ENCODE measurements around the gene AQP4. TPM values are rescaled to one million over a fixed set of nuclear protein-coding genes. Genes with fewer than 3 reads are reported as not detected.

Gene AQP4
- total RNA-seq, 1 experiment from 2014 or later: not detected

DNA sequence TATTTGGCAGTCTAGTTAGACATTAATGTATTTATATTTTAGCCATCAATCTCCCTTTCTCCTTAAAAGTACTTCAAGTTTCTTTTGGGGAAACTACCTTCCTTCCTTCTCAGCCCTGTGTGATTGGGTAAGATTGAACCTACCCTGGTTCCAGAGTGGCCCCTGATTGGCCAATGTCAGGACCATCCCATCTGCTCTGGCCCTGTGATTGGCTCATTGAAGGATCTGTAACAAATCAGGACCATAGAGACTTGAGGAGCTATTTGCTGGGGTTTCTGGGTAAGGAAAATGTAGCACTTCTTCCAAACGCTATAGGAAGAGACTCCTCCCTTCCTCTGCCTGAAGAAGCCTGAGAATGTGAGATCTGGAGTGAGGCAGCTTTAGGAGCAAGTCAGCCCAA, 59.3 kb downstream of the AQP4 start:
- H3K36me3 ChIP-seq (ENCODE audit: insufficient read depth, low read length): no peaks in the 10 kb centered on the region
- H3K9ac ChIP-seq (ENCODE audit: low read length): no peak overlapping the region
- no peak overlapping the region for H3K4me3 ChIP-seq (ENCODE audit: low read length)
- H3K27ac ChIP-seq (ENCODE audit: low read length): no peak overlapping the region
- H3K9me3 ChIP-seq (ENCODE audit: low read length): no peaks in the 10 kb centered on the region
- peaks cover 4% of the 10 kb centered on the region; the same call in 1 of the 2 replicates for H3K9me2 ChIP-seq (replicated peaks; ENCODE audit: insufficient read depth, low read length)
- DNase-seq: peak; percentile 45
- no peak overlapping the region for H2AFZ ChIP-seq (ENCODE audit: low read length)
- H3K4me1 ChIP-seq (ENCODE audit: low read length): no peaks in the 10 kb centered on the region
- H3K79me2 ChIP-seq (ENCODE audit: low read length): no peaks in the 10 kb centered on the region
- no peaks in the 10 kb centered on the region for H3K27me3 ChIP-seq (ENCODE audit: low read length)
- no peaks in the 10 kb centered on the region for H4K20me1 ChIP-seq (ENCODE audit: insufficient read depth, low read depth, low read length)
- H3K4me2 ChIP-seq (ENCODE audit: low read depth, low read length, poor library complexity, severe bottlenecking): no peak overlapping the region

GRCh38 chr18:26804519-26804918, 61.0 kb downstream of the AQP4 start:
- no peaks in the 10 kb centered on the region for H3K9me3 ChIP-seq (ENCODE audit: low read length)
- no peak overlapping the region for H3K9ac ChIP-seq (ENCODE audit: low read length)
- H3K4me1 ChIP-seq (ENCODE audit: low read length): no peaks in the 10 kb centered on the region
- no peak overlapping the region for H2AFZ ChIP-seq (ENCODE audit: low read length)
- no peaks in the 10 kb centered on the region for H3K27me3 ChIP-seq (ENCODE audit: low read length)
- H3K4me2 ChIP-seq (ENCODE audit: low read depth, low read length, poor library complexity, severe bottlenecking): no peak overlapping the region
- H3K79me2 ChIP-seq (ENCODE audit: low read length): no peaks in the 10 kb centered on the region
- H3K27ac ChIP-seq (ENCODE audit: low read length): no peak overlapping the region
- H3K9me2 ChIP-seq (replicated peaks; ENCODE audit: insufficient read depth, low read length): peaks cover 4% of the 10 kb centered on the region; the same call in 1 of the 2 replicates
- no peaks in the 10 kb centered on the region for H4K20me1 ChIP-seq (ENCODE audit: insufficient read depth, low read depth, low read length)
- no peaks in the 10 kb centered on the region for H3K36me3 ChIP-seq (ENCODE audit: insufficient read depth, low read length)
- DNase-seq: no peak
- no peak overlapping the region for H3K4me3 ChIP-seq (ENCODE audit: low read length)

DNA sequence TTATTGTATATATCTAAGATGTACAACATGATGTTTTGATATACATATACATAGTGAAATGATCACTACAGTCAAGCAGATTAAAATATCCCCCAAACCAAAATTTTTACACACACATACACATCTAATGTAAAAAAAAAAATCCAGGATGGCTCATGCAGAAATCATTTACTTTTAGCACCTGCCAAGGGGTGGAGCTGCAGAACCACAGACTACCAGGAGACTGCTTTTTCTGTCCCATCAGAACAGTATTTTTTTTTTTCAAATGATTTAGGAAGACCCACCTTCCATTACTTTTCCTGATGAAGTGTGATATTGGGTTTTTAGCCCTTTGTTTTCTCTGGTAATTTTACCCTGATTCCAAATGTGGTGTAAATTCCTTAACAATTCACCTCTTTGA, 61.9 kb downstream of the AQP4 start:
- peaks cover 4% of the 10 kb centered on the region; the same call in 1 of the 2 replicates for H3K9me2 ChIP-seq (replicated peaks; ENCODE audit: insufficient read depth, low read length)
- DNase-seq: no peak
- H3K27me3 ChIP-seq (ENCODE audit: low read length): no peaks in the 10 kb centered on the region
- H3K9me3 ChIP-seq (ENCODE audit: low read length): no peaks in the 10 kb centered on the region
- H3K36me3 ChIP-seq (ENCODE audit: insufficient read depth, low read length): no peaks in the 10 kb centered on the region
- no peaks in the 10 kb centered on the region for H3K4me1 ChIP-seq (ENCODE audit: low read length)
- H3K27ac ChIP-seq (ENCODE audit: low read length): no peak overlapping the region
- H3K4me3 ChIP-seq (ENCODE audit: low read length): no peak overlapping the region
- H4K20me1 ChIP-seq (ENCODE audit: insufficient read depth, low read depth, low read length): no peaks in the 10 kb centered on the region
- H3K9ac ChIP-seq (ENCODE audit: low read length): no peak overlapping the region
- no peaks in the 10 kb centered on the region for H3K79me2 ChIP-seq (ENCODE audit: low read length)
- H2AFZ ChIP-seq (ENCODE audit: low read length): no peak overlapping the region
- H3K4me2 ChIP-seq (ENCODE audit: low read depth, low read length, poor library complexity, severe bottlenecking): no peak overlapping the region

DNA sequence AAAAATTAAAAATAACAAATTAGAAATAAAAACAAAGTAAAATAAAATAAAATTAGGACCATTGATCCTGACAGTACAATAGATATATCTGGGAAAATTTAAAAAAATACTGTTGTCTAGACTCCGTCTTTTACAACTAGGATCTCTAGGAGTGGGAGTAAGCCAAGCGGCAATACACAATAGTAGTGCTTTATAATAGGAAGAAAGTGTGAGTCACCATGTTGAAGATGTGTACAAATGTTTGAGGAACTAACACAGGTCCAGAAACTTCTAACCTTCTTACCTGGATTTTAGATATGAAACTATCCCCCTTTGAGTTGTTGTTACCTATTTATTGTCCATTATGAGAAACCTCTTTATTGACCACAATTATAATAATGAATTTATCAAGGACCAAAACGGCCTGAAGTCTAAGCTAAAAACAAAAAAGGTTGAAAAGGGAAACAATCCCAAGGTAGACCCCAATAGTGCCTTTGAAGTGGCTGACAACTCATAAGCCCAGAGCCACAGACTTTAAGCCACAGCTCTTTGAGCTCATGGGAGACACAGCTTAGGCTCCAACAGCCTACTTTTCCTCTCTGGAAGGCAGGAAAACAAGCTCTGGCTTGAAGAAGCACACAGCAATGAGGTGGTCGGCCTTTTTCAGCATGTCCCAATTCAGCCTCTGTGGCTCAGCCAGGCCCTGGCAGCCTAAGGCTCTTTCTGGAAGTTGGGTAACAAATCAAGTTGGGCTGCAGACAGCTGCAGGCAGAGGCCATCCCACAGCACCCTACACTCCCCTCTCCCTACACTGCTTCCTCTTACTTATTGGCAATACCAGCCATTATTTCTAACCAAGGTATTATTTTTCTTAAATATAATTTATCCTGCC, 62.9 kb downstream of the AQP4 start:
- Histone ChIP-seq H3K9me2 (replicated peaks; ENCODE audit: insufficient read depth, low read length) (no peaks in the 10 kb centered on the region; the same call in 1 of the 2 replicates), H2AFZ (ENCODE audit: low read length) (no peak overlapping the region), H3K36me3 (ENCODE audit: insufficient read depth, low read length) (no peaks in the 10 kb centered on the region), H3K27me3 (ENCODE audit: low read length) (no peaks in the 10 kb centered on the region), H3K9ac (ENCODE audit: low read length) (no peak overlapping the region), H3K27ac (ENCODE audit: low read length) (no peak overlapping the region), H3K4me3 (ENCODE audit: low read length) (no peak overlapping the region), H3K4me2 (ENCODE audit: low read depth, low read length, poor library complexity, severe bottlenecking) (no peak overlapping the region), H3K79me2 (ENCODE audit: low read length) (no peaks in the 10 kb centered on the region), H4K20me1 (ENCODE audit: insufficient read depth, low read depth, low read length) (no peaks in the 10 kb centered on the region), H3K9me3 (ENCODE audit: low read length) (no peaks in the 10 kb centered on the region), H3K4me1 (ENCODE audit: low read length) (no peaks in the 10 kb centered on the region)
- no peak for DNase-seq

All from Karpas-422 (cell line).